ENCODE measurements around the gene PLA2G4A.

The PLA2G4A gene

DNA sequence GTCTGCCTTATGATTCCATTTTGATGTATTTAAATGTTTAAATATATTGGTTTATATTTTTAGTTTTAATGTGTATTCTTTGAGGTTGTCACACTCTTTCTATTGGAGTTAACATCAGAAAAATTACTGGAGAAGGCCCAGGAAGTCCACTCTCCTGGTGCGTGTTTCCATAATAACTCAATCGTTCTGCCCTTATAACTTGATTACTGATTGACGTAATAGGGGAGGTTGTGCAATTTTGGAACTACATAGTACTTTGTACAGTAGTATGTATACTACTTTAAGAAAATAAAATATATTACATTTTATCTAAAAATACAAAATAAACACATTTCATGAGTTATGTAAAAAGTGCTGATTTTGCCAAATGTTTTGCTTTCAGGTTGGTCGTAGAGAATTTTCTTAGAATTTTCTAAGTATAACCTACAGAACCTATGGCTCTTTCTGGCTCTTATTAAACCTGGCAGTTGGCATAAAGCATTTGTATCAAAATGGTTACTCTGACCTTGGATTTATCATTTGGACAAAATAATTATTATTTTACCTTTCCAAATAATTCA, 5.7 kb downstream of the PLA2G4A start:
- no peak for DNase-seq

DNA sequence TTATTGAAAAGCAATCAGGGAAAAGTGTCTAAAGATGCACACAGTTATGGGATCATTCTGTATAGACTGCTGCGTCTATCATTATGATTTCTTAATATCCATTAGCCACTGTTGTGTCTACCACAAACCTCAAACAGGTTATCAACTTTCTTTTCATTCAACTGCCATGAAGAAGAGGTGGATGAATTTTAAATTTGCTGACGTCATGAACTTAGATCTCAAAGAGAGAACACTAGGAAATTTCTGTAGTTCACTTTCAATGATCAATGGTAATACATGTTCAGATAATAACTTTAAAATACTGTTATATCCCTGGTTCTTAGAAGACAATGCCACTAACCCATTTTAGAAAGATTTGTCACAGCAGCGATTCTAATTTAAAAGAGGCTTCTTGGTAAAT, 6.7 kb downstream of the PLA2G4A start:
- no peak for DNase-seq

DNA sequence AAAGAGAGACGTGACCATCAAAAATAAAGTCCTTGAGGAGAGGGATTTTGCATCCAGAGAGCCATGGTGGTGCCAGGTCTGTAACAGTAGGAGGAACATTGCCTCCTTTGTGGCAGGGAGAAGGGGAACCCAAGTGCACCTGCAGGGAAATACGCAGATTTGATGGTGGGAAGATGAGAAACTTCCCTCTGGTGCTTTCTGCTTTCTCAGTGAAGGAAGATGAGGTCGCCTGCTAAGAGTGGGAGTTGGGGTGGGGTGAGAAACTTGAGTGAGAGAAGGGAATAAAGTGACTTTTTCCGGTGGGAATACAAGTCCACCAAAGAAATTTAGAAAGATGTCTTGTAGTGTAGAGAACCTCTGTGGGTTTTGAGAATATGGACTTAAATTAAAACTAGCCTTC, 9.1 kb downstream of the PLA2G4A start:
- no peak for DNase-seq

DNA sequence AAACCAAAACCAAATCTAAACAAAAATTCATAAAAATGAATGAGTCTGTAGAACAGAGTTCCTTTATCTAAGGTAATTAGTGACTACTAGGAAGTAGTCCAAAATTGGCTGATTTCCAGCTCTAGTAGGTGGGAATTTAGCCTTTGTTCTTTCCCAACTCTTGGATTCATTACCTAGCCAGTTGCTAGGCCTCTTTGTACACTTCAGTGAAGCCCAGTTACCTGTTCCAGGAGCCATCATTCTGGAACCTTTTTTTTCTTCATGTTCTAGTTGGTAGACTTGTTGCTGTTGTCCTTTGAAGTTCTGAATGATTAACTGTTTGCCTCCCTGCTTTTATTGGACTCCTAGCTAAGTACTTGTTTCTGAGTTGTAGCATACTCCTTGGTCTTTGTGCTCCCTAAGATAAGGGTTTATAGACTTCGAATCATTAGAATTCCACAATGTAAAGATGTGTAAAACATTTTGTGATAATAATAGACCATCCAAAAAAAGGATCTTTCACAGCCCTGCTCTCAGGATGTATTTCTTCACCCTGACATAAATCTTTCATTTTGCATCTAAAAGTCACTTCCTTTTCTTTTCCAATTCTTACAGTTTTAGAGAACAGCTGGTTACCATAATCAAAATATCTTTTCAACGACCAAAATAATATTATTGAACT, 9.8 kb downstream of the PLA2G4A start:
- DNase-seq = no peak

DNA sequence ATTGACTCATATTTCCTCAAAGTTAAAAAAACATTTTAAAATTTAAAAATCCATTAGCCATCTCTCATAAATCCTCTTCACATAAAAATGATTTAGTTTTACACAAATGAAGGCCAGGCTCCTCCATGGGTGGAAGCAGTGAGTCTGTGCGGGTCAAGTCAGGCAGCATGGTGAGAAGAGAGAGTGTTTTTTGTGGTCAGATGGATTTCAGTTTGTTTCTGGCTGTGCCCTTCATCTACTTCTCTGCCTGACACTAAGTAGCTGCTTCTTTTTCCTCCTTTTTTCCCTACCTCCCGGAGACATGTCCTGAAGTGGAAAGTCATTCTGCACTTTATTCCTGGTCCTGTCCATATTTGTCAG, 10.3 kb downstream of the PLA2G4A start:
- no peak for DNase-seq

DNA sequence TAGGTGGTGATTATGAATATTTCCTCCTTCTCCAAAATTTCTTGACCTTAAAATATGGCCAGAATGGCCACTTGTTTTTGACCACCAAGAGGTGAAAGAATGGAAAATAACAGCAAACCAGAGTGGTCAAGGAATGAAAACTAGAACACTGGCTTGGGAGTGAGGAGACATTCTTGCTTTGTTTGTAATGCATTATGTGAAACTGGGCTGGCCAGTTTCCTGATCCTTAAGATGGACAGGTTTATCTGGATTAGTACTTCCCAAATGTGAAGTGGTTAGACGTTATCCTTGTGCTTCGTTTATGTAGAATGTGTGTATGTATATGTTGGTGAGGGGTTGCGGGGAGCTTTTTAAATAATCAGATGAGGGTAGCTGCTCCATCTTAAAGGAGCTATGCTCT, 12.8 kb downstream of the PLA2G4A start:
- no peak for DNase-seq

DNA sequence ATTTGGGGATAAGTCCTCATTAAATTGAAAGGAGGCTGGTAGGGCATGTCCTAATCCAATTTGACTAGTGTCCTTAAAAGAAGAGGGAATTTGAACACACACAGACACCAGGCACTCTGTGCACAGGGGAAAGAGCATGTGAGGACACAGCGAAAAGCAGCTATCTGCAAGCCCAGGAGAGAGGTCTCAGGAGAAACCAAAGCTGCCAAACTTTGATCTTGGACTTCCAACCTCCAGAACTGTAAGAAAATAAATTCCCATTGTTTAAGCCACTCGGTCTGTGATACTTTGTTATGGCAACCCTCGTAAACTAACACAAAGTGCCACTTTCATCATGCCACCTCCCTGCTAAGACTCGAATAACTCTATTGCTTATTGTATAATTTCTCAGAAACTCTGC, 13.8 kb downstream of the PLA2G4A start:
- DNase-seq = no peak

DNA sequence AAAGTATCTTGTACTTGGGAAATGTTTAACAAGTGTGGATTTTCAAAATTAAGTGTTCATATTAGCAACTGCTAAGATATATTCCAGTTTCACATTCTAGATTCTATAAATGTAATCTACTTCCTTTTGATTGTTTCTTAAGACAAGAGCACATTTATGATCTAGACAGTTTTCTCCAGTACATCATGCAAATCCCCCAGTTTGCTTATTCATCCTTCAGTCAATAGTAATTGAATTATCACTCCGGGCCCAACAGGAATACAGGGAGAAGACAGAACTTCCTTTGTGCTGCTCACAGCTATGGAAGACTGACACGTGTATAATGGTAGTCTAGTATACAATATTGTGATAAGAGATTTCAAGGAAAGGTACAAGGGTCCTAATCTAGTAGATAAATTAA, 14.5 kb downstream of the PLA2G4A start:
- no peak for DNase-seq

DNA sequence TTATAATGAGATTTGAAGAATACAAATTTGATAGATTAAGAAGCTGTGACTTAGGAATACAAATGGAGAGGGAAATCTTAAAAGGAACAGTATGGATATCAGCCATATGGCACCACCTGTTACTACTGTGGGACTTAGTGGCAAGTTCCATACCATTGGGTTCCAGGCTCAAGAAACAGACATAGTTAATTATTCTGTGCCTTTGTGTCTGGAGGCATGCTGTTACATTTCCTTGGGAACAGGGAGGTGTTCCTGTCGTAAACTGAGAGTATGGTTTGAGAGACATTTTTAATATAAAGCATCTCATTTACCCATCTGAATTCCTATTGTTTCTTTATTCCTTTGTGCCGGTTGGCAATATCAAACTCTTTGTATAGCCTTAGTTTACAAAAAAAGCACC, 15.2 kb downstream of the PLA2G4A start:
- DNase-seq = no peak

DNA sequence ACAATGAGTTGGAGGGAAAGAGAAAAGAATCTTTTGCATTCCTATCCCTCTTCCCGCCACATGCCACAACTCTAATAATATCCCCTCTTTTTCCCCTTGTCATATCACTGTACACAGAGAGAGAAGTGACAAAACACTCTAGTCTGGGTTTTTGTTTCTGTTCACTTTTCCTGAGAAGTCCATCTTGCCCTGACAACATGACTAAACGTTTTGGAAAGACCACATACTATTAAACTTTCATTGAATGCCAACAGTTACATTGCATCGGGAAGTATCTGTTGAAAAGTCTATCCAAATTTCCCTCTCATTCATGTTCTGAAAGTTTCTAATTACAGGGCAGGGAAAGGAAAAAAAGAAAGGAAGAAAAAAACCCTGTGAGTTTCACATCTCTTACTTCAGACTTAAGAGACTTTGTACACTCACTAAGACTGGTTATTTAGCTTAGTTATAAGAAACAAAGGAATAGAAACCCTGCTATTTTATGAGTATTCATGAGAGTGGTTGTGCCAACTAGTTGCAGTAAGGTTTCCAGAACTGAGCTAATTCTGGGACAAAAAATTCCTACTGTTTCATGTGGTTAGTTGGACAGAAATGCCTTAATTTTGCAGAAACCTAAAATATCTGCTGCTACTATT, 16.9 kb downstream of the PLA2G4A start:
- DNase-seq = no peak

DNA sequence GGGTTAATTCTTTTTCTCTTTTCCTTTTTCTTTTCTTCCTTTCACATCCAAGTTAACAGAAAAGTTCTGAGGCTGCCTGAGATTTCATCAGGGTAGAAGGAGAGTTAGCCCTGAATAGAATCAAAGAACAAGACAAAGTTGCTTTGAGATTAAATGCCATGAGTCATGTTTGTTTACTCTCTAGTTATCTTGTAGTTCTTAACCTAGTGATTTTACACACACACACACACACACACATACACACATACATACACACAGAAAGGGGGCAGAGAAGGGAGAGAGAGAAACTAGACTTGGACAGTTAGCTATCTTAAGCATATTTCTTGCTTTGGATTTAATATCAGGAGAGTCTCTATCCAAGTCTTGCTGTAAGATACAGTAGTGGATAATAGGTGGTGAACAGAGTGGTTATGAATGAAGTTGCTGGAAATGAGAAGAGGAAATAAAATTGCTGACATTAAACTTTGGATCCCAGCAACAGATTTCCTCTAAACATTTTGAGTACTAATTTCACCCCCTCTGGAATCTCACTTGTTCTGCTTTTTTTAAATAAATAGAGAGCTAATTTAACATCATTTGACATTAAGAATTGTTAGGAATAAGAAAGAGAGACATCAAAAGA, 19.9 kb downstream of the PLA2G4A start:
- no peak for DNase-seq

DNA sequence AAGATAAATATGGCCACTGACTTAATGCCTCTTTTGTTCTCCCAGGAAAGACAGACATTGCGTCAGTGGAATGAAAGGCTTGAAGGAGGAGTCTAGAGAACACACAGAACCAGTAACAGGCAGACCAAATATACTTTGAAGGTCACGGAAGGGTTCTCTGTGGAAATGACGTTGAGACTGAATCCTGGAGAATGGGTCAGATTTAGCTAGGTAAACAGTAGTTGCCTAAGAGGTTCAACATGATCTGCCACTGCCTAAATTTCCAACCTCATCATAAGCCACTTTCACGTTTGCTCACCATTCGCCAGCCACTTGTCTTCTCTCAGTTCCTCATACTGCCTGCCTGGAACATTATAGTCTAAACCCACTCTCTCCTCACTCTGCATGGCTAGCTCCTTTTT, 20.5 kb downstream of the PLA2G4A start:
- no peak for DNase-seq

DNA sequence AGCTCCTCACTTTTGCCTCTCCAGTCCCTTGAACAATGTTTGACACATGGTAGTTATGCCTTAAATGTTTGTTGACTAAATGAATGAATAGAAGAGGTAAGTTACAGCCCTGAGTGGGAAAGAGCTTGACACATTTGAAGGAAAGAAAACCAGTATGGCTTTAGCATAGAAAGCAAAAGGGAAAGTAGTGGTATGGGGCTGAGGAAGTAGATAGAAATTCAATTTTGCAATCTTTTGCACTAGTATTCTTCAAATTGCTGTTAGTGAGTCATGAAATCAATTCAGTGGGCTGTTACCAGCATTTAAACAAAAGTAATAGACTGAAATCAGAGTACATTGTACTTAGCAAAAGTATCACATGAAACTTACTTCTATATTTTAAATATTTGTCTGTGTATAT, 21.1 kb downstream of the PLA2G4A start:
- no peak for DNase-seq

DNA sequence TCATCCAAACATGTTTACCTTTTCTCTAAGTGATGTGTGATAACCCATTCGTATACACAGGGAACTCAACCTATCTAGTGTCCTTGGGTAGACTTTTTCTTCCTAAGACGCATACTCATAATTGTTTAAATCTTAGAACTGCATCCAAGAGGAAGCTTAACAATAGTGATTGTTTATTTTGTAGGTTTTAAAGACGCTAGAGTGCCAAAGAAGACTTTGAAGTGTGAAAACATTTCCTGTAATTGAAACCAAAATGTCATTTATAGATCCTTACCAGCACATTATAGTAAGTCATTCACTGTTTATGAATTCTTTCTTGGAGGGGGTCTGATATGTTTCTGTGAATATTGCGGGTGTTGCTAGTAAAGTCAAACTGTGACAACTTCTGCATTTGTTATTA, 25.4 kb downstream of the PLA2G4A start:
- no peak for DNase-seq

DNA sequence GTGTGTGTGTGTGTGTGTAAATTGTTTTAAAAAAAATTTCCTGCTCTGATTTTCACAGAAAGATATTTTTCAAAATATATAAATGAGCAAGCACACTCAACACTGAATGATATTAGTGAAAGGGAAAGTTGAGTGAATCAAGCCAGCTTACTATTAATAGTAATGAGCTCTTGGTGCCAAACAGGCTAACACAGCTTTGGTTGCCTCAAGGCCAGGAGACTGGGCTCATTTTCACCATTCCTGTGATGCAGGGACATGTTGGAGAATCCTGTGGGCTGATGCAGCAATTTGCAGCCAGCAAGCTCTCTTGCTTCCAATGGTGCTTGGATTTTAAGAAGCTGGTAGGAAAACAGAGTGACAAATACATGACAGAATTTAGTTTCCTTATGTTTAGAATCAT, 30.2 kb downstream of the PLA2G4A start:
- no peak for DNase-seq

DNA sequence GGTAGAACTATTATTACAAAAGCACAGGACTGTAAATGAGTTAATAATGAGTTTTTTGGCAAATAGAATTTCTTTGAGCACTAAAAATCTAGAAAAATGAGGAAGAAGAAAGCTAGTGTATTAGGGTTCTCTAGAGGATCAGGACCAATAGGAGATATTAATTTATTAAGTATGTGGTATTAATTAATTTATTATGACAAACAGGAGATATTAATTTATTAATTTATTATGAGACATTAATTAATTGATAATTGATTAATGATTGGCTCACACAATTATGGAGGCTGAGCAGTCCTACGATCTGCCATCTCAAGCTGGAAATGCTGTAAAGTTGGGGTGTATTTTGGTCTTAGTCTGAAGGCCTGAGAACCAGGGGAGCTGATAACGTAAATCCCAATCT, 31.2 kb downstream of the PLA2G4A start:
- DNase-seq = no peak

DNA sequence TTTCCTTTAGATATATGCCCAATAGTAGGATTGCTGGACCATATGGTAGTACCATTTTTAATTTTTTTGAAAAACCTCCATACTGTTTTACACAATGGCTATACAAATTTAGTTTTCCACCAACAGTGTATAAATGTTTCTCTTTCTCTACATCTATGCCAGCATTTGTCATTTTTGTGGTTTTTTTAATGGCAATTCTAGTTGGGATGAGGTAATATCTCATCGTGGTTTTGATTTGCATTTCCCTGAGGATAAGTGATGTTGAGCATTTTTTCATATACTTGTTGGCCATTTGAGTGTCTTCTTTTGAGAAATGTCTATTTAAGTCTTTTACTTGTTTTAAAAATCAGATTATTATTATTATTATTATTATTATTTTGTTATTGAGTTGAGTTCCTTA, 35.5 kb downstream of the PLA2G4A start:
- DNase-seq = no peak

DNA sequence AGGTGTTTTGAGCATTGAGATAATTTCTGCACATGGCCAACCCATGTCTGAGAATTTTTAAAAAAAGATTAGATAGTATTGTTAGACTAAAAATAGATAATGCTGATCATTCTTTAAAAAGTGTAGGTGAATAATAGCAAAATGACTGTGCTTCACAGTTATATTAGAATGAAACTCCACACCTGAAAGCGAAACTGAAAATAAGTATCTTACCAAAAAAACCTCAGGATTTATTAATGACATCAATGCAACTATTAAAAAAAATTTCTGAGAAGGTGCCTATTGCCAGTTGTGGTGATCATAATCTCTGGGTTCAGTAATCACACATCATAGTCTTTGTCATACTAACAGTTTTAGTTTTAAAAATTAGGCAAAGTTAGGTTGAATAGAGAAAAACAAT, 36.5 kb downstream of the PLA2G4A start:
- no peak for DNase-seq

DNA sequence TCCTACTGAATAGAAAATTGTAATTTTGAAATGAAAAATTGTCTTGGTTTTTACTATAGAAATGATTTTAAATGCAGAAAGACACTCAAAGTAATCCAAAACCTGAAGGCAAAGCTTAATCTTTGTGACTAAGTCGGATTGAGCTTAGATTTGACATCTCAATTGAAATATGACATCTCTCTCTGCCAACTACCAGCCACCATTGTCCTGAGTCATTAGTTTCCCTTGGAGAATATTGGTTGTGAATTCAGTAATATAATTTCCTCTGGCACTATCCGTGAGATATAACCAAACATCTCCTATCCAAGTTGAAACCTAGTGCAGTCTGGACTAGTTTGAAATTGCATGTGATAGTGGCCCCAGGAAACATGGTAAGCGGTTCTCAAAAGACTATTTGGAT, 37.1 kb downstream of the PLA2G4A start:
- no peak for DNase-seq

DNA sequence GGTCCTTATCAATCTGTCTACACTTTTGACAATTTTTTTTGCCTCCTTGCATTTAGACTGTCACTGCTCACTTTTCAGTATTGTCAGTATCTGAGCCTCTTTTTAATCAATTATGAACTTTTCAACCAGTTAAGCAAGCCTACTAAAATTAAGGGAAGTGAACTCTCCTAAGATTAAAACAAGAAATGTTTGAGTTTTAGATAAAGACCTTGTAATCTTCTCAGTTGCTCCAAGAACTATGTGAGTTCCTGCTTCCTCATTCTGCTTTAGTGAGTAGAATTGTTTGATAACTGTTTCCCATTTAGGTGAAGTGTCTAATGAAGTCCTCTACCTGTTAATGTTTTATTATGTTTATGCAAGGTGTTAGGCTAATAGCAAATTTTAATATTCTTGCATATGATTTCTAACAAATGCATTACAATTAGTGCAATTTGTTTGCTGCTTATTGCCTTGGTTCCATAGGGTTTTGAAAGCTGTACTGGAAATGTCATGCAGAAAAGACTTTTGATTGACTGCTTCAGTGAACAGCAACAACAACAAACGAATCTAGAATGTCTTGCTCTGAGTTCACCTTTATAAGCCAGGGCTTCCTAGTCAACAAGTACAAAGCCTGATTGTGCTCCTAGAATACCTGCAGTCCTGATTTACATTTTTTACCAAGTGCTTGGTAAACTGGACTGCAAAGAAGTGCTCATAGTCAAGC, 40.9 kb downstream of the PLA2G4A start:
- DNase-seq = no peak

DNA sequence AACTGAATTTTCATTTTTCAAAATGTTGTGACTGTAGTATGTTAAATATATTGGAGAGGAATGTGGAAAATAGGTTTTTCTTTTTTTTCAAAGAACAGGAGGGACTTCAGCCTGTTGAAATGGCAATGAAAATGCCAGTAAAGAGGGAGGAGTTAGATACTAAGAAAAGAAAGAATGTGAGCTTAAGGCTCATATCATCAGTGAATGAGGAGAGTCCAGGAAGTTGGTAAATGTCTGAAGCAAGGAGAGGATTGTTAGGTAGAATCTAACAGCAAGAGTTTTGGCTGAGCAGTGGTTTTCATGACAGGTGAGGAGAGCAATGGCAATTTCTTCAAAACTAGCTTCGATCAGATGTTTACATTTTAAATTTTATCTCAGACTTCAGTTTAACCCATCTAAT, 43.0 kb downstream of the PLA2G4A start:
- DNase-seq = no peak

DNA sequence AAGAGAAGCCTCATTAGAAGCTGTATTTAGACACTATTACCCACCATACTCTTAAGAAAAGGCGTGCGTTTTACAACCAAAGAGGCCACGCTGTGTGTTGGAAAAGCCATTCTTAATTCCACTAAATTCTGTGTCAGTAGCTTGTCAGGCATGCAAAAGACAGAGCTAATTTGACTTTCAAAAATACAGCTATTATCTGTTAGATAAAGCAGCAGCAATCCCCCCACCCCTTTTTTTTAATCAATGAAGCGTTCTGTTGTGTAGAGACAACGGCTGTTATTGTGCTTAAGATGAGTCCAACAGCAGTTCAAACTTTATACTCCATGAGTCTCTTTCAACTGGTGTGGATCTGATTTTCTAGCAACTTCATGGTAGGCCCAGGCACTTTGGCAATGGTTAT, 43.5 kb downstream of the PLA2G4A start:
- no peak for DNase-seq

DNA sequence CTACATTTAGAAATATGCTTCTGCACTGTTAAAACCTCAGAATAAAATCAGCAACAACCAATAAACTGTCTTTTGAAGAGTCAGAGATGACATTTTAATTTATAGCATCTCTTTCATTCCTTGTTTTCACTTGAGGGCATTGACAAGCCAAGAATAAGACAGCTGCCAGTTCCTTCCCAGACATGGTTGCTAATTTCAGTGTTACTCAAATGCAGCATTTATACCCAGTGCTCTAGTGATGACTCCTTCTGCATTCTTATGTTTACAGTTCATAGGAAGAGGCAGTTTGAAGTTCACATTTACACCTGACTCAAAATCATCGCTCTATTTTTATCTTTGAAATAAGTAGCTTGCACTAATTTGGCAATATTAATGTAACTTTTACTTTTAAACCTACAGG, 44.9 kb downstream of the PLA2G4A start:
- DNase-seq = no peak

Measured in GOT3 (cell line).